GM23338 (cell line): Measurements from ENCODE around the gene ERBB3. TPM values are rescaled to one million over a fixed set of nuclear protein-coding genes. Genes with fewer than 3 reads are reported as not detected.

ENCODE experiments used
- ATAC-seq: fragments of 200-7000 bp; cut with Tn5 transposase; 3 replicates; pipeline ENCODE4 v1.9.1; 2020
- DNase-seq: peaks from one replicate; pipeline ENCODE4 v3.0.0-alpha.2; 2015; ENCODE audit warnings: low spot score
- H2AFZ ChIP-seq: fragments of 200-600 bp; sonication (generic); 2 replicates; pipeline ENCODE4 v1.8.0; 2016; ENCODE audit warnings: antibody characterized with exemption, mild to moderate bottlenecking, moderate library complexity
- H3F3A ChIP-seq: fragments of 200-600 bp; sonication (generic); replicated peaks from 2 replicates; pipeline ENCODE4 v1.8.0; 2017; ENCODE audit warnings: antibody characterized with exemption, mixed run types, low read depth
- H3K27ac ChIP-seq: fragments of 200-600 bp; sonication (generic); 2 replicates; pipeline ENCODE4 v1.6.1; 2016; ENCODE audit warnings: low read depth
- H3K27me3 ChIP-seq: fragments of 200-600 bp; sonication (generic); 2 replicates; pipeline ENCODE4 v1.8.0; 2016; ENCODE audit warnings: mild to moderate bottlenecking, mixed run types, moderate library complexity; ENCODE audit not compliant: insufficient read depth
- H3K36me3 ChIP-seq: fragments of 200-600 bp; sonication (generic); 2 replicates; pipeline ENCODE4 v1.8.0; 2016; ENCODE audit warnings: mild to moderate bottlenecking; ENCODE audit not compliant: insufficient read depth
- H3K4me1 ChIP-seq: fragments of 200-600 bp; sonication (generic); 2 replicates; pipeline ENCODE4 v1.8.0; 2016; ENCODE audit warnings: mild to moderate bottlenecking, moderate library complexity; ENCODE audit not compliant: insufficient read depth
- H3K4me2 ChIP-seq: fragments of 200-600 bp; sonication (generic); 2 replicates; pipeline ENCODE4 v1.7.1; 2017; ENCODE audit warnings: mixed run types
- H3K4me3 ChIP-seq: fragments of 200-600 bp; sonication (generic); 2 replicates; pipeline ENCODE4 v1.6.1; 2016; ENCODE audit warnings: mixed run types
- H3K79me2 ChIP-seq: fragments of 200-600 bp; sonication (generic); replicated peaks from 2 replicates; pipeline ENCODE4 v1.8.0; 2017; ENCODE audit warnings: mild to moderate bottlenecking; ENCODE audit not compliant: insufficient read depth
- H3K9me2 ChIP-seq: fragments of 200-600 bp; sonication (generic); 2 replicates; pipeline ENCODE4 v1.8.0; 2017; ENCODE audit not compliant: insufficient read depth
- H4K20me1 ChIP-seq: fragments of 200-600 bp; sonication (generic); replicated peaks from 2 replicates; pipeline ENCODE4 v1.8.0; 2017; ENCODE audit warnings: mild to moderate bottlenecking; ENCODE audit not compliant: insufficient read depth
- H3K27ac Mint-ChIP-seq: 2 replicates; pipeline ENCODE4 v1.8.0; 2020; ENCODE audit warnings: inconsistent platforms, mild to moderate bottlenecking, moderate library complexity, mixed read lengths
- H3K27me3 Mint-ChIP-seq: 3 replicates; pipeline ENCODE4 v1.8.0; 2022; ENCODE audit warnings: low read depth, mild to moderate bottlenecking, moderate library complexity, mixed read lengths, inconsistent platforms; ENCODE audit not compliant: insufficient read depth, poor library complexity
- H3K36me3 Mint-ChIP-seq: 3 replicates; pipeline ENCODE4 v1.8.0; 2021; ENCODE audit warnings: low read depth, mild to moderate bottlenecking, inconsistent platforms, moderate library complexity, mixed read lengths
- H3K4me1 Mint-ChIP-seq: 3 replicates; pipeline ENCODE4 v1.8.0; 2020; ENCODE audit warnings: mild to moderate bottlenecking, inconsistent platforms, mixed read lengths
- H3K4me3 Mint-ChIP-seq: 3 replicates; pipeline ENCODE4 v1.8.0; 2021; ENCODE audit warnings: moderate library complexity, mild to moderate bottlenecking, inconsistent platforms, mixed read lengths
- H3K9me3 Mint-ChIP-seq: 3 replicates; pipeline ENCODE4 v1.8.0; 2020; ENCODE audit warnings: moderate library complexity, mild to moderate bottlenecking, inconsistent platforms, mixed read lengths
- CREB1 ChIP-seq: fragments of 250-450 bp; sonication (Bioruptor Pico); IDR thresholded peaks from 2 replicates; pipeline ENCODE4 v1.5.0; 2020; ENCODE audit warnings: low read depth, mild to moderate bottlenecking, moderate library complexity
- CTCF ChIP-seq, 2 experiments: fragments of 200-600 bp in 1 of 2; sonication (generic) in 1 of 2; conservative IDR thresholded peaks; 2 replicates each; pipeline versions ENCODE4 v1.5.1 to v1.6.1; 2016 to 2017; ENCODE audit warnings: antibody characterized with exemption in 2 of 2, low read depth in 2 of 2, mild to moderate bottlenecking in 2 of 2, moderate library complexity in 1 of 2
- EZH2 ChIP-seq: fragments of 200-600 bp; sonication (generic); IDR thresholded peaks from one replicate; pipeline ENCODE4 v1.8.0; 2017; ENCODE audit warnings: antibody characterized with exemption, mild to moderate bottlenecking, low read depth; ENCODE audit not compliant: unreplicated experiment
- EZH2phosphoT487 ChIP-seq: fragments of 200-600 bp; sonication (generic); IDR thresholded peaks from one replicate; pipeline ENCODE4 v1.8.1; 2018; ENCODE audit warnings: antibody characterized with exemption; ENCODE audit not compliant: unreplicated experiment
- JUNB ChIP-seq: IDR thresholded peaks from one replicate; pipeline ENCODE4 v1.6.1; 2016; ENCODE audit warnings: antibody characterized with exemption; ENCODE audit not compliant: unreplicated experiment
- NANOG ChIP-seq: IDR thresholded peaks from 2 replicates; pipeline ENCODE4 v1.6.1; 2016; ENCODE audit warnings: antibody characterized with exemption, borderline replicate concordance
- POLR2AphosphoS5 ChIP-seq: IDR thresholded peaks from 2 replicates; pipeline ENCODE4 v1.6.1; 2016; ENCODE audit warnings: antibody characterized with exemption, low read depth
- STAT1 ChIP-seq: IDR thresholded peaks from one replicate; pipeline ENCODE4 v1.6.1; 2016; ENCODE audit warnings: antibody characterized with exemption; ENCODE audit not compliant: unreplicated experiment
- ZNF114 ChIP-seq: fragments of 250-450 bp; sonication (Bioruptor Pico); IDR thresholded peaks from 2 replicates; pipeline ENCODE4 v1.5.0; 2020; ENCODE audit warnings: mild to moderate bottlenecking, moderate library complexity
- ZNF331 ChIP-seq: fragments of 250-450 bp; sonication (Bioruptor Pico); IDR thresholded peaks from 2 replicates; pipeline ENCODE4 v1.5.0; 2020; ENCODE audit warnings: low read depth, mild to moderate bottlenecking, moderate library complexity
- ZNF462 ChIP-seq: fragments of 250-450 bp; sonication (Bioruptor Pico); IDR thresholded peaks from 2 replicates; pipeline ENCODE4 v1.5.0; 2020; ENCODE audit warnings: mild to moderate bottlenecking, moderate library complexity
- polyA plus RNA-seq: library from polyadenylated mRNA; unstranded; fragments of >200 nt; fragmentation: Nextera tagmentation; extraction: Ambion mirVana; gene quantifications from 2 replicates; pipeline ENCODE4 v1.2.1, GENCODE V29; 2016
- total RNA-seq: library from RNA; depleted of rRNA; stranded (reverse); fragments of >200 nt; shearing (Covaris generic); gene quantifications from 2 replicates; pipeline ENCODE4 v1.2.3, GENCODE V29; 2014
- TF ChIP-seq, protein P1 (sequence below): IDR thresholded peaks from one replicate; pipeline ENCODE4 v1.6.1; 2018; ENCODE audit warnings: antibody characterized with exemption; ENCODE audit not compliant: unreplicated experiment
- TF ChIP-seq, protein P2 (sequence below): IDR thresholded peaks from 2 replicates; pipeline ENCODE4 v1.6.1; 2016; ENCODE audit warnings: antibody characterized with exemption

ERBB3 gene
- total and polyA plus RNA-seq, 2 experiments from 2014 or later = 21.0 to 54.4 TPM

- peaks cover 27% of the 10 kb centered on the region for H3K79me2 ChIP-seq
- H4K20me1 ChIP-seq = peaks cover 21% of the 10 kb centered on the region
- Mint-ChIP-seq H3K9me3 (no peaks in the 10 kb centered on the region), H3K4me3 (no peak overlapping the region), H3K27me3 (peaks cover 5% of the 10 kb centered on the region), H3K27ac (no peak overlapping the region), H3K4me1 (peaks cover 28% of the 10 kb centered on the region), H3K36me3 (peaks cover 73% of the 10 kb centered on the region)
- peaks cover 28% of the 10 kb centered on the region; the same call in 1 of the 2 replicates for H3K36me3 ChIP-seq
- TF ChIP-seq CTCF (conservative IDR thresholded peaks at IDR 0.05; ENCODE audit: low read depth in 2 of 2) (no peak), JUNB (no peak), ZNF114 (no peak), EZH2 (no peak), ZNF462 (CRISPR knock-in tag) (no peak), ZNF331 (CRISPR knock-in tag) (no peak), EZH2phosphoT487 (no peak), STAT1 (no peak), POLR2AphosphoS5 (no peak), NANOG (no peak), CREB1 (no peak)
- TF ChIP-seq, protein P1, sequence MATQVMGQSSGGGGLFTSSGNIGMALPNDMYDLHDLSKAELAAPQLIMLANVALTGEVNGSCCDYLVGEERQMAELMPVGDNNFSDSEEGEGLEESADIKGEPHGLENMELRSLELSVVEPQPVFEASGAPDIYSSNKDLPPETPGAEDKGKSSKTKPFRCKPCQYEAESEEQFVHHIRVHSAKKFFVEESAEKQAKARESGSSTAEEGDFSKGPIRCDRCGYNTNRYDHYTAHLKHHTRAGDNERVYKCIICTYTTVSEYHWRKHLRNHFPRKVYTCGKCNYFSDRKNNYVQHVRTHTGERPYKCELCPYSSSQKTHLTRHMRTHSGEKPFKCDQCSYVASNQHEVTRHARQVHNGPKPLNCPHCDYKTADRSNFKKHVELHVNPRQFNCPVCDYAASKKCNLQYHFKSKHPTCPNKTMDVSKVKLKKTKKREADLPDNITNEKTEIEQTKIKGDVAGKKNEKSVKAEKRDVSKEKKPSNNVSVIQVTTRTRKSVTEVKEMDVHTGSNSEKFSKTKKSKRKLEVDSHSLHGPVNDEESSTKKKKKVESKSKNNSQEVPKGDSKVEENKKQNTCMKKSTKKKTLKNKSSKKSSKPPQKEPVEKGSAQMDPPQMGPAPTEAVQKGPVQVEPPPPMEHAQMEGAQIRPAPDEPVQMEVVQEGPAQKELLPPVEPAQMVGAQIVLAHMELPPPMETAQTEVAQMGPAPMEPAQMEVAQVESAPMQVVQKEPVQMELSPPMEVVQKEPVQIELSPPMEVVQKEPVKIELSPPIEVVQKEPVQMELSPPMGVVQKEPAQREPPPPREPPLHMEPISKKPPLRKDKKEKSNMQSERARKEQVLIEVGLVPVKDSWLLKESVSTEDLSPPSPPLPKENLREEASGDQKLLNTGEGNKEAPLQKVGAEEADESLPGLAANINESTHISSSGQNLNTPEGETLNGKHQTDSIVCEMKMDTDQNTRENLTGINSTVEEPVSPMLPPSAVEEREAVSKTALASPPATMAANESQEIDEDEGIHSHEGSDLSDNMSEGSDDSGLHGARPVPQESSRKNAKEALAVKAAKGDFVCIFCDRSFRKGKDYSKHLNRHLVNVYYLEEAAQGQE = no peak
- TF ChIP-seq, protein P2, sequence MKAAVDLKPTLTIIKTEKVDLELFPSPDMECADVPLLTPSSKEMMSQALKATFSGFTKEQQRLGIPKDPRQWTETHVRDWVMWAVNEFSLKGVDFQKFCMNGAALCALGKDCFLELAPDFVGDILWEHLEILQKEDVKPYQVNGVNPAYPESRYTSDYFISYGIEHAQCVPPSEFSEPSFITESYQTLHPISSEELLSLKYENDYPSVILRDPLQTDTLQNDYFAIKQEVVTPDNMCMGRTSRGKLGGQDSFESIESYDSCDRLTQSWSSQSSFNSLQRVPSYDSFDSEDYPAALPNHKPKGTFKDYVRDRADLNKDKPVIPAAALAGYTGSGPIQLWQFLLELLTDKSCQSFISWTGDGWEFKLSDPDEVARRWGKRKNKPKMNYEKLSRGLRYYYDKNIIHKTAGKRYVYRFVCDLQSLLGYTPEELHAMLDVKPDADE = no peak
- peaks cover 20% of the 10 kb centered on the region for H3K4me1 ChIP-seq
- H3K4me3 ChIP-seq = no peak overlapping the region
- H3F3A ChIP-seq = peaks cover 19% of the 10 kb centered on the region; the same call in 1 of the 2 replicates
- no peak for ATAC-seq
- DNase-seq = peak; percentile 12
- no peak overlapping the region for H3K4me2 ChIP-seq
- H3K27me3 ChIP-seq = no peaks in the 10 kb centered on the region
- H3K9me2 ChIP-seq = no peaks in the 10 kb centered on the region
- no peak overlapping the region for H2AFZ ChIP-seq
- no peak overlapping the region for H3K27ac ChIP-seq
These were observed 6.1 kb downstream of the ERBB3 start for GRCh38 chr12:56086096-56086495.
